ENCODE results near the gene ABLIM2.

The ABLIM2 gene

GRCh38 chr4:8038083-8038482 is 120.5 kb downstream of the ABLIM2 start:
- TF ChIP-seq, protein P1, sequence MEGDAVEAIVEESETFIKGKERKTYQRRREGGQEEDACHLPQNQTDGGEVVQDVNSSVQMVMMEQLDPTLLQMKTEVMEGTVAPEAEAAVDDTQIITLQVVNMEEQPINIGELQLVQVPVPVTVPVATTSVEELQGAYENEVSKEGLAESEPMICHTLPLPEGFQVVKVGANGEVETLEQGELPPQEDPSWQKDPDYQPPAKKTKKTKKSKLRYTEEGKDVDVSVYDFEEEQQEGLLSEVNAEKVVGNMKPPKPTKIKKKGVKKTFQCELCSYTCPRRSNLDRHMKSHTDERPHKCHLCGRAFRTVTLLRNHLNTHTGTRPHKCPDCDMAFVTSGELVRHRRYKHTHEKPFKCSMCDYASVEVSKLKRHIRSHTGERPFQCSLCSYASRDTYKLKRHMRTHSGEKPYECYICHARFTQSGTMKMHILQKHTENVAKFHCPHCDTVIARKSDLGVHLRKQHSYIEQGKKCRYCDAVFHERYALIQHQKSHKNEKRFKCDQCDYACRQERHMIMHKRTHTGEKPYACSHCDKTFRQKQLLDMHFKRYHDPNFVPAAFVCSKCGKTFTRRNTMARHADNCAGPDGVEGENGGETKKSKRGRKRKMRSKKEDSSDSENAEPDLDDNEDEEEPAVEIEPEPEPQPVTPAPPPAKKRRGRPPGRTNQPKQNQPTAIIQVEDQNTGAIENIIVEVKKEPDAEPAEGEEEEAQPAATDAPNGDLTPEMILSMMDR (conservative IDR thresholded peaks at IDR 0.05), result no peak
- no peak for TF ChIP-seq ZFX (IDR thresholded peaks at IDR 0.05)
- H3K27ac ChIP-seq, result no peak overlapping the region

GRCh38 chr4:8037150-8037769 is 121.4 kb downstream of the ABLIM2 start:
- no peak for TF ChIP-seq ZFX (IDR thresholded peaks at IDR 0.05)
- TF ChIP-seq, protein P1 (conservative IDR thresholded peaks at IDR 0.05), result no peak
- H3K27ac ChIP-seq, result no peak overlapping the region

DNA sequence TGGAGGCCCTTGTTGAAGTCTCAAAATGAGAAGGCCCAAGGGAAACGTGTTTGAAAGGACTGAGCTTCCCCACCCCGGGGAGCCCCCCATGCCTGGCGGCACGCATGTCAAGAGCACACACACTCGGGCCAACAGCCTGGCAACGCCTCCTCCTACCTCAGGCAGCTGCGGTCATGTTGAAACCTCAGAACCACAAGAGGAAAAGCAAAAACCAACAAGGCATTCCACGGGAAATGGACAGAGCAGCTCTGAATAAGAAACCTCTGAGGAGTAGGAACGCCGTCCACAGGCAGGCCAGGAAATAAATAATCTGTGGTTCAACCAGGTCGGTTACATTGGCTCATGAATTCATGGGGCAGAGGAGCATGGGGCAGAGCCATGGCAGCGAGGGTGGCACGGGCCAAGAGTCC is 123.2 kb downstream of the ABLIM2 start:
- TF ChIP-seq, protein P1 (conservative IDR thresholded peaks at IDR 0.05), result no peak
- no peak for TF ChIP-seq ZFX (IDR thresholded peaks at IDR 0.05)

GRCh38 chr4:8033829-8034528 is 124.6 kb downstream of the ABLIM2 start:
- no peak overlapping the region for H3K27ac ChIP-seq
- no peak for TF ChIP-seq ZFX (IDR thresholded peaks at IDR 0.05)
- TF ChIP-seq, protein P1 (conservative IDR thresholded peaks at IDR 0.05), result no peak

More for the DNA sequence above, 123.2 kb downstream of the ABLIM2 start:
- H3K27ac ChIP-seq, result no peak overlapping the region

DNA sequence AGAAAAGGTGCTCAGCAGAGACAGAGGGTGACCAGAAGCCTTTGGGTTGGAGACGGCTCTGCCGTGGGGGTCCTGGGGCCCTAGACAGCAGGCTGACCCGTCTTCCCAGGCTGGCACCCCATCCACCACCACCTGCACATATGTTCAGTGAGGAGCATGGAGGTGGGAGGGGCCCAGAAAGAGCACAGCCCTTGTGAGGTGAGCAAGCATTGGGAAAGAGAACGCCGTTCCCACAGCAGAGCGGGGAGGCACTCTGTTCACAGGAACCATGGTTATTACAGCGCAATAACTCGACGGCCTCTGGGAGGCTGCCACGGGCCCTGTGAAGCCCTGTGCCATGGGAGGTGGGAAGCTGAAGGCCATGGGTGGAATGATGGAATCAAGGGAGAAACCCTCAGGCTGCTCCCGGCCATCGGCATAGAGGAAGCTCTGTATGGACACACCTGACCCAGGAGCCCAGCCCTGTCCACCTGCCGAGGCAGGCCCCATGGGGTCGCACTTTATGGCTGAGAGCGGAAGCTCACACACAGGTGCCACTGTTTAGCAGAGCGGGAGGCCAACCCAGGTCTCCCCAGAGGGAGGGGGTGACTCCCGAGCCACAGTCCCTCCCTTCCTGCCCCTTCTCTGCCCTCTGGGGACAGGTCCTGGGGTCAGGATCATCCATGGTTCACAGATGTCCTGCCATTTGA is 125.4 kb downstream of the ABLIM2 start:
- no peak for TF ChIP-seq ZFX (IDR thresholded peaks at IDR 0.05)
- TF ChIP-seq, protein P1 (conservative IDR thresholded peaks at IDR 0.05), result no peak
- no peak overlapping the region for H3K27ac ChIP-seq

- no peak overlapping the region for H3K27ac ChIP-seq
- TF ChIP-seq, protein P1 (conservative IDR thresholded peaks at IDR 0.05), result no peak
- no peak for TF ChIP-seq ZFX (IDR thresholded peaks at IDR 0.05)
Observed at GRCh38 chr4:8032381-8032780, 126.2 kb downstream of the ABLIM2 start.

All from C4-2B (cell line).